HEK293 (cell line): ENCODE measurements around the gene SSPN.
"Not testable (repeated sequence)": the region's sequence is repeated elsewhere in the genome, so short reads cannot be mapped to it uniquely, and the experiment has no call there.

Source experiments
- CTCF ChIA-PET: fragments of 350-600 bp; formaldehyde crosslinking; extraction: SDS; loops from one replicate; lab custom pipeline; 2021; ENCODE audit warnings: antibody characterized with exemption; lab: Yijun Ruan, JAX
- POLR2A ChIA-PET: fragments of 300-600 bp; formaldehyde crosslinking; extraction: SDS; loops from one replicate; lab custom pipeline; 2020; ENCODE audit warnings: antibody characterized with exemption, inconsistent platforms; lab: Yijun Ruan, JAX
- H3K27ac ChIP-seq: fragments of 200-500 bp; sonication (Bioruptor generic); 2 replicates; pipeline ENCODE4 v1.5.1; 2014; ENCODE audit warnings: low read depth, low read length, control low read depth, inconsistent platforms; ENCODE audit errors: extremely low read depth
- H3K36me3 ChIP-seq, 2 experiments: fragments of 200-500 bp in 1 of 2; sonication (Bioruptor generic) in 1 of 2; 1 replicate in 1 of 2; 2 replicates in 1 of 2; pipeline ENCODE4 v1.5.1; 2014 to 2017; ENCODE audit warnings: inconsistent platforms in 2 of 2, low read length in 2 of 2; ENCODE audit not compliant: control insufficient read depth in 2 of 2, insufficient read depth in 1 of 2
- H3K4me1 ChIP-seq: fragments of 200-500 bp; sonication (Bioruptor generic); 2 replicates; pipeline ENCODE4 v1.5.1; 2014; ENCODE audit warnings: mild to moderate bottlenecking, low read length, inconsistent platforms; ENCODE audit not compliant: control insufficient read depth, insufficient read depth
- H3K4me3 ChIP-seq: 2 replicates; pipeline ENCODE4 v1.5.1; 2011; ENCODE audit warnings: low read depth, mild to moderate bottlenecking, control low read depth, low read length, moderate library complexity
- H3K9me3 ChIP-seq: fragments of 200-500 bp; sonication (Bioruptor generic); 2 replicates; pipeline ENCODE4 v1.5.1; 2014; ENCODE audit warnings: low read depth, low read length, inconsistent platforms; ENCODE audit not compliant: control insufficient read depth, insufficient read depth
- BCL6B ChIP-seq: fragments of 450-650 bp; formaldehyde crosslinking; IDR thresholded peaks from 2 replicates; pipeline ENCODE4 v1.5.1; 2017; ENCODE audit warnings: missing biosample characterization, missing genetic modification characterization
- EGR2 ChIP-seq: fragments of 450-650 bp; formaldehyde crosslinking; IDR thresholded peaks from 2 replicates; pipeline ENCODE4 v1.5.1; 2016; ENCODE audit warnings: low read depth, missing biosample characterization, missing genetic modification characterization
- GLI2 ChIP-seq: fragments of 450-650 bp; formaldehyde crosslinking; IDR thresholded peaks from 2 replicates; pipeline ENCODE4; 2017; ENCODE audit warnings: missing biosample characterization, missing genetic modification characterization, low read depth, borderline replicate concordance
- PRDM10 ChIP-seq: fragments of 450-650 bp; formaldehyde crosslinking; IDR thresholded peaks from 2 replicates; pipeline ENCODE4 v1.5.1; 2016; ENCODE audit warnings: missing biosample characterization, missing genetic modification characterization
- SP3 ChIP-seq: fragments of 450-650 bp; formaldehyde crosslinking; IDR thresholded peaks from 2 replicates; pipeline ENCODE4 v1.5.1; 2016; ENCODE audit warnings: missing biosample characterization, missing genetic modification characterization
- ZFHX2 ChIP-seq: fragments of 450-650 bp; formaldehyde crosslinking; conservative IDR thresholded peaks from 2 replicates; pipeline ENCODE4 v1.5.1; 2016; ENCODE audit warnings: missing biosample characterization, missing genetic modification characterization
- ZNF146 ChIP-seq: fragments of 450-650 bp; formaldehyde crosslinking; IDR thresholded peaks from 2 replicates; pipeline ENCODE4 v1.5.1; 2016; ENCODE audit warnings: missing biosample characterization, missing genetic modification characterization
- ZNF335 ChIP-seq: fragments of 450-650 bp; formaldehyde crosslinking; conservative IDR thresholded peaks from 2 replicates; pipeline ENCODE4 v1.5.1; 2016; ENCODE audit warnings: missing biosample characterization, missing genetic modification characterization
- ZNF580 ChIP-seq: fragments of 450-650 bp; formaldehyde crosslinking; IDR thresholded peaks from 2 replicates; pipeline ENCODE4 v1.5.1; 2016; ENCODE audit warnings: missing biosample characterization, missing genetic modification characterization
- ZNF626 ChIP-seq: fragments of 450-650 bp; sonication (Bioruptor Pico); formaldehyde crosslinking; IDR thresholded peaks from 2 replicates; pipeline ENCODE4 v1.5.1; 2018; ENCODE audit warnings: missing biosample characterization, missing genetic modification characterization, inconsistent platforms
- ZNF629 ChIP-seq: fragments of 450-650 bp; formaldehyde crosslinking; IDR thresholded peaks from 2 replicates; pipeline ENCODE4 v1.5.1; 2017; ENCODE audit warnings: missing biosample characterization, missing genetic modification characterization
- ZNF701 ChIP-seq: fragments of 450-650 bp; formaldehyde crosslinking; IDR thresholded peaks from 2 replicates; pipeline ENCODE4 v1.5.1; 2016; ENCODE audit warnings: missing biosample characterization, missing genetic modification characterization

The SSPN gene

GRCh38 chr12:26231921-26232320, 36.5 kb downstream of the SSPN start:
- ChIA-PET CTCF (interaction anchor here (0.6 to 1.4 kb wide), 2 partner anchors 21 to 991 kb away, joined by 3 read pairs; no protein-coding TSS in a partner anchor), POLR2A (no interaction called here)
- Histone ChIP-seq H3K27ac (no peak overlapping the region), H3K4me3 (no peak overlapping the region), H3K4me1 (no peaks in the 10 kb centered on the region), H3K9me3 (no peaks in the 10 kb centered on the region)
- TF ChIP-seq SP3 (no peak), ZNF335 (tag by site-specific recombination) (no peak), PRDM10 (tag by site-specific recombination) (no peak), ZNF629 (no peak), GLI2 (no peak), BCL6B (no peak)
- TF ChIP-seq, all 188 proteins: peak for 0
- H3K36me3 ChIP-seq: no peaks in the 10 kb centered on the region

- TF ChIP-seq ZFHX2 (tag by site-specific recombination): peak; percentile 19; the same call in 1 of the 2 replicates
- TF ChIP-seq ZNF701 (tag by site-specific recombination): no peak
- no peaks in the 10 kb centered on the region for H3K36me3 ChIP-seq
- no peak overlapping the region for H3K27ac ChIP-seq
- no peaks in the 10 kb centered on the region for H3K4me1 ChIP-seq
- CTCF ChIA-PET: no interaction called here
- POLR2A ChIA-PET: no interaction called here
- no peaks in the 10 kb centered on the region for H3K9me3 ChIP-seq
- no peak overlapping the region for H3K4me3 ChIP-seq
Observed at GRCh38 chr12:26233631-26234030, 38.3 kb downstream of the SSPN start.

- H3K4me3 ChIP-seq, H3K9me3 ChIP-seq, H3K27ac ChIP-seq, CTCF ChIA-PET, POLR2A ChIA-PET, H3K36me3 ChIP-seq: not testable (repeated sequence)
- peaks cover 11% of the 10 kb centered on the region; the same call in 1 of the 2 replicates for H3K4me1 ChIP-seq
- TF ChIP-seq ZNF146 (tag by site-specific recombination) (peak; percentile 83), ZNF580 (tag by site-specific recombination) (0 out of 2 replicates have a peak, but pooled peaks have one; percentile 31)
Observed at GRCh38 chr12:26235465-26235864, 40.1 kb downstream of the SSPN start.

GRCh38 chr12:26238341-26239121, 43.2 kb downstream of the SSPN start:
- Histone ChIP-seq H3K27ac (no peak overlapping the region), H3K36me3 (no peaks in the 10 kb centered on the region), H3K9me3 (no peaks in the 10 kb centered on the region), H3K4me1 (peaks cover 13% of the 10 kb centered on the region), H3K4me3 (no peak overlapping the region)
- ChIA-PET CTCF (interaction anchor here (0.7 kb wide), 1 partner anchor 318 kb away, joined by 3 read pairs; no protein-coding TSS in a partner anchor), POLR2A (no interaction called here)
- TF ChIP-seq ZNF626 (tag by site-specific recombination): no peak
- peak; percentile 44; the same call in 1 of the 2 replicates for TF ChIP-seq EGR2 (tag by site-specific recombination)
- TF ChIP-seq ZFHX2 (tag by site-specific recombination): peak; percentile 64
